Spleen (tissue), 11 donors: ENCODE measurements around the gene HLA-F. TPM values are rescaled to one million over a fixed set of nuclear protein-coding genes. Genes with fewer than 3 reads are reported as not detected.

Experiments used
- DNase-seq: peaks from one replicate; pipeline ENCODE4 v3.0.0-alpha.2; 2020
- H3K27ac ChIP-seq, 8 donors: fragments of 200-600 bp; sonication (generic) in 7 of 8; 1 replicate in 4 of 8; 2 replicates in 4 of 8; pipeline versions ENCODE4 v1.5.0 to v1.8.0; 2016 to 2021; ENCODE audit warnings: inconsistent platforms in 4 of 8, mild to moderate bottlenecking in 4 of 8, moderate library complexity in 1 of 8
- H3K27me3 ChIP-seq, 7 donors: fragments of 200-600 bp; sonication (generic) in 6 of 7; replicated peaks in 1 of 7; 1 replicate in 4 of 7; 2 replicates in 3 of 7; pipeline versions ENCODE4 v1.5.0 to v1.8.0; 2016 to 2021; ENCODE audit warnings: inconsistent platforms in 3 of 7, mild to moderate bottlenecking in 1 of 7
- H3K36me3 ChIP-seq, 6 donors: fragments of 200-600 bp; sonication (generic) in 5 of 6; 1 replicate in 4 of 6; 2 replicates in 2 of 6; pipeline versions ENCODE4 v1.5.0 to v1.8.0; 2016 to 2021; ENCODE audit warnings: inconsistent platforms in 2 of 6
- H3K4me1 ChIP-seq, 6 donors: fragments of 200-600 bp; sonication (generic) in 5 of 6; 1 replicate in 3 of 6; 2 replicates in 3 of 6; pipeline versions ENCODE4 v1.5.0 to v1.8.0; 2016 to 2021; ENCODE audit warnings: inconsistent platforms in 3 of 6
- H3K4me3 ChIP-seq, 8 donors: fragments of 200-600 bp; sonication (generic) in 7 of 8; 1 replicate in 4 of 8; 2 replicates in 4 of 8; pipeline versions ENCODE4 v1.5.0 to v1.8.0; 2016 to 2021; ENCODE audit warnings: inconsistent platforms in 4 of 8, mild to moderate bottlenecking in 4 of 8, moderate library complexity in 2 of 8
- H3K9me3 ChIP-seq, 8 donors: fragments of 200-600 bp; sonication (generic) in 7 of 8; 1 replicate in 4 of 8; 2 replicates in 4 of 8; pipeline versions ENCODE4 v1.5.0 to v1.8.0; 2016 to 2021; ENCODE audit warnings: inconsistent platforms in 4 of 8
- CTCF ChIP-seq, 11 experiments: fragments of 200-600 bp in 7 of 11; fragments of 450-650 bp in 4 of 11; sonication (generic) in 4 of 11; IDR thresholded peaks in 8 of 11; conservative IDR thresholded peaks in 3 of 11; 1 replicate in 7 of 11; 2 replicates in 4 of 11; pipeline versions ENCODE4 v1.4.0 to v1.8.0; 2016 to 2021; ENCODE audit warnings: antibody characterized with exemption in 11 of 11, inconsistent platforms in 4 of 11, mild to moderate bottlenecking in 1 of 11
- POLR2A ChIP-seq, 3 donors: fragments of 450-650 bp; IDR thresholded peaks; one replicate each; pipeline ENCODE4 v1.5.1; 2017; ENCODE audit warnings: antibody characterized with exemption in 3 of 3, mild to moderate bottlenecking in 1 of 3
- POLR2AphosphoS5 ChIP-seq, 3 donors: sonication (generic); formaldehyde crosslinking; IDR thresholded peaks; one replicate each; pipeline ENCODE4 v1.5.1; 2017; ENCODE audit warnings: antibody characterized with exemption in 3 of 3
- WGBS, 5 donors: extraction: QIAGEN DNeasy Blood & Tissue Kit in 3 of 5; methylation state at CpG; one replicate each; pipeline versions ENCODE4 v1.1.5 to v1.1.7; 2013 to 2018; 5-methylcytosine and 5-hydroxymethylcytosine counted together
- intact Hi-C: fragments of 100-400 bp; cut with DNase I; formaldehyde crosslinking; loops from one replicate; pipeline ENCODE4 v1.15.0; 2023; ENCODE audit warnings: low total_unique reads
- polyA plus RNA-seq, 3 donors: library from polyadenylated mRNA; stranded (reverse); fragments of 200-250 nt; gene quantifications; one replicate each; pipeline ENCODE4 v1.2.1, GENCODE V29; 2013
- total RNA-seq, 7 donors: library from RNA; depleted of rRNA in 3 of 7; stranded (reverse); fragments of >200 nt in 3 of 7; fragmentation: NEBNext Ultra II Directional in 4 of 7; extraction: Animal tissue kit (Norgen Biotek cat#: 25700) in 4 of 7; gene quantifications; one replicate each; pipeline versions ENCODE4 v1.1.0 to v1.2.1, GENCODE V29; 2016 to 2021
- donor health status: healthy with polysubstance abuse.
- donor health status: DM: no; HTN: no; CAD: no; lungs with moderate emphysema.
- donor health status: DM: no; HTN: no; CAD: no.
- donor health status: Bipolar disorder and iron deficiency.
- donor health status: healthy.
- donor health status: DM: no; HTN: no; CAD: no.
- donor health status: DM: yes; HTN: yes; CAD: no.

HLA-F gene
- total and polyA plus RNA-seq, 10 donors: 402 to 663 (median 509) TPM

DNA sequence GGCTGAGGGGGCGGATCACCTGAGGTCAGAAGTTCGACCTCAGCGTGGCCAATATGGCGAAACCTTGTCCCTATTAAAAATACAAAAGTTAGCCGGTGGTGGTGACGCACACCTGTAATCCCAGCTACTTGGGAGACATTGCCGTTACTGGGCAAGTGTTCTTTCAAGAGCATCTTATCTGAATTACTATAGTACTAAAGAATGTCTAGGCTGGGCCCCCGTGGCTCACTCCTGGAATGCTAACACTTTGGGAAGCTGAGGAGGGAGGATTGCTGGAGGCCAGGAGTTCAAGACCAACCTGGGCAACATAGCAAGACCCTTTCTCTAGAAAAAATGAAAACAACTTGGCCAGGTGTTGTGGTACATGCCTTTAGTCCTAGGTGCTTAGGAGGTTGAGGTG, 41.4 kb upstream of the HLA-F start:
- TF ChIP-seq CTCF (IDR thresholded peaks at IDR 0.05 in 8 of 11, conservative IDR thresholded peaks at IDR 0.05 in 3 of 11): no peak
- no peak for TF ChIP-seq POLR2AphosphoS5 (IDR thresholded peaks at IDR 0.05)
- TF ChIP-seq POLR2A (IDR thresholded peaks at IDR 0.05): no peak
- no peak for DNase-seq
- Histone ChIP-seq H3K4me1 (peaks cover 0 to 11% (median 0%) of the 10 kb centered on the region in 6 donors), H3K36me3 (no peaks in the 10 kb centered on the region), H3K9me3 (no peaks in the 10 kb centered on the region), H3K4me3 (no peak overlapping the region), H3K27me3 (peaks cover 0 to 16% (median 0%) of the 10 kb centered on the region in 7 donors), H3K27ac (no peak overlapping the region)
- intact Hi-C loops: no loop called here
- WGBS, 5 donors: 89 to 95% (median 90%) methylated on average over 8 of the region's 8 CpGs

DNA sequence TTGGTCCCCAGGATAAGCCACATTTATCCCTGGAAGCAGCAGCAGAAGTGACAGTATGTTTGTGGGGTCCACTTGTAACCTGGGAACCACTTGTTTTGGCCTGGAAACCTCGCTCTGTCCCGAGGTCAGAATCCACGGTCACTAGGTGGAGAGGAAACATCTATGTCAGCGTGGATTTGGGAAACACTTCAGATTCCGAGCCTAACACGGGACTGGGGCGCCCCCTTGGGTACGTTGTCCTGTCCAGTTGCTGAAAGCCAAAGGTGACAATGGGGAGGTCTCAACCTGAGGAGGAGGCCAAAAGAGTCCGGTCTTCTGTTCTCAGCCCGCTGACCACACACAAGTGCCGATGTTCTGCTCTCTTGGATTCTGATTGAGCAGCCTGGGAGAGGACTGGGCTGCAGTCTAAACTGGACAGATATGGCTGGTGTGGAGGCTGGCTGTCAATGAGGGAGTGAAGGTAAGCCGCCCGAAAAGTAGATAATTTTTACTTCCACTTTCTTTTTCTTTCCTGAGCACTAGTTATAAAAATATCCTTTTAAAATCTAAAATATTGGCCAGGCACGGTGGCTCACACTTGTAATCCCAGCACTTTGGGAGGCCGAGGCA, 37.4 kb upstream of the HLA-F start:
- no peaks in the 10 kb centered on the region for H3K4me1 ChIP-seq
- no peak overlapping the region for H3K27ac ChIP-seq
- no peak for DNase-seq
- H3K27me3 ChIP-seq: peaks cover 0 to 3% (median 0%) of the 10 kb centered on the region in 7 donors
- no peaks in the 10 kb centered on the region for H3K36me3 ChIP-seq
- peak overlapping the region in 1 of 8 donors; percentile 30 for H3K4me3 ChIP-seq
- intact Hi-C loops: no loop called here
- no peaks in the 10 kb centered on the region for H3K9me3 ChIP-seq
- 58 to 72% (median 65%) methylated on average over 15 of the region's 15 CpGs for WGBS, 5 donors
- peak in 1 of 11 experiments; percentile 15 for TF ChIP-seq CTCF (IDR thresholded peaks at IDR 0.05 in 8 of 11, conservative IDR thresholded peaks at IDR 0.05 in 3 of 11)
- no peak for TF ChIP-seq POLR2A (IDR thresholded peaks at IDR 0.05)

DNA sequence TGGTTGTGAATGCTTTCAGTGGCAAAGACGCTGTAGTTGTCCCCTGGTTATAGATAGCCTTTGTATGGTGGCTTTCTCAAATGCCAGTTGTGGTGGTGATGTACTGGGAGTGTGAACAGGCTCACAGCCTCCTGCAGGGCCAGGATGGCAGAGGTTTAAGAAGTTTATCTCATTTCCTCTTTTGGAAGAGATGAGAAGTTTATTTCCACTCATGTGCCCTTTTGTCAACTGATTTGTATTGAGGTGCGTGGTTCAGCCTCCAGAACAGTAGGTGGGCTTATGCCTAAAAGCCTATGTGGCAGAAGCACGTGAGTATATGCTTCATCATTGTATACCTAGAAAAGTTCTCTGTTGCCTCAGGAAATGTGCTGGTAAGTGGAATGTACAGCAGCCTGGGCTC, 28.6 kb upstream of the HLA-F start:
- no peaks in the 10 kb centered on the region for H3K36me3 ChIP-seq
- TF ChIP-seq POLR2AphosphoS5 (IDR thresholded peaks at IDR 0.05): no peak
- TF ChIP-seq POLR2A (IDR thresholded peaks at IDR 0.05): no peak
- no peak for TF ChIP-seq CTCF (IDR thresholded peaks at IDR 0.05 in 8 of 11, conservative IDR thresholded peaks at IDR 0.05 in 3 of 11)
- no peaks in the 10 kb centered on the region for H3K4me1 ChIP-seq
- no peak overlapping the region for H3K27ac ChIP-seq
- peaks cover 0 to 23% (median 12%) of the 10 kb centered on the region in 8 donors for H3K9me3 ChIP-seq
- intact Hi-C loops: no loop called here
- 14 to 45% (median 36%) methylated on average over 3 of the region's 3 CpGs for WGBS, 5 donors
- H3K27me3 ChIP-seq: no peaks in the 10 kb centered on the region
- no peak for DNase-seq
- no peak overlapping the region for H3K4me3 ChIP-seq

- TF ChIP-seq POLR2A (IDR thresholded peaks at IDR 0.05): no peak
- TF ChIP-seq POLR2AphosphoS5 (IDR thresholded peaks at IDR 0.05): no peak
- no peak for TF ChIP-seq CTCF (IDR thresholded peaks at IDR 0.05 in 8 of 11, conservative IDR thresholded peaks at IDR 0.05 in 3 of 11)
- H3K9me3 ChIP-seq: peaks cover 0 to 23% (median 12%) of the 10 kb centered on the region in 8 donors
- H3K36me3 ChIP-seq: no peaks in the 10 kb centered on the region
- intact Hi-C loops: no loop called here
- peaks cover 0 to 5% (median 0%) of the 10 kb centered on the region in 7 donors for H3K27me3 ChIP-seq
- DNase-seq: no peak
- no peak overlapping the region for H3K27ac ChIP-seq
- no peaks in the 10 kb centered on the region for H3K4me1 ChIP-seq
- H3K4me3 ChIP-seq: no peak overlapping the region
- WGBS, 5 donors: 70 to 79% (median 74%) methylated on average over 10 of the region's 10 CpGs
These were observed 26.8 kb upstream of the HLA-F start for GRCh38 chr6:29696147-29697125.
